Measurements from ENCODE around the gene PIAS2.
"Not testable (repeated sequence)": the region's sequence is repeated elsewhere in the genome, so short reads cannot be mapped to it uniquely, and the experiment has no call there.

The PIAS2 gene

GRCh38 chr18:46917108-46917802 is at the start of gene PIAS2, which contains the start of gene KATNAL2:
Gene PIAS2, minus strand, starts transcription at chr18:46917507. Its CDS starts 162 bp downstream, at chr18:46917345.
Gene KATNAL2, plus strand, starts transcription at chr18:46917602. Its CDS starts 29,271 bp downstream, at chr18:46946873.
- peak; percentile 67 to 72 for DNase-seq

- not testable (repeated sequence) for DNase-seq
Observed at GRCh38 chr18:46966266-46966665, 49.0 kb upstream of the PIAS2 start.

- DNase-seq: not testable (repeated sequence)
Observed at GRCh38 chr18:46964579-46965293, 47.4 kb upstream of the PIAS2 start.

- DNase-seq: not testable (repeated sequence)
Observed at GRCh38 chr18:46963656-46964578, 46.6 kb upstream of the PIAS2 start.

- no peak for DNase-seq
Observed at GRCh38 chr18:46958209-46958608, 40.9 kb upstream of the PIAS2 start.

GRCh38 chr18:46953195-46953594 is 35.9 kb upstream of the PIAS2 start:
- no peak for DNase-seq

GRCh38 chr18:46950064-46950656 is 32.9 kb upstream of the PIAS2 start:
- no peak for DNase-seq

GRCh38 chr18:46946656-46947282 is 29.5 kb upstream of the PIAS2 start:
- peak; percentile 29 to 32 for DNase-seq

- DNase-seq: no peak
Observed at GRCh38 chr18:46942646-46943045, 25.3 kb upstream of the PIAS2 start.

- no peak for DNase-seq
Observed at GRCh38 chr18:46939998-46940571, 22.8 kb upstream of the PIAS2 start.

- DNase-seq: no peak
Observed at GRCh38 chr18:46939337-46939963, 22.1 kb upstream of the PIAS2 start.

- no peak for DNase-seq
Observed at GRCh38 chr18:46920653-46921052, 3.3 kb upstream of the PIAS2 start.

GRCh38 chr18:46920067-46920466 is 2.8 kb upstream of the PIAS2 start:
- no peak for DNase-seq

GRCh38 chr18:46917803-46918600 is 695 bp upstream of the PIAS2 start:
- DNase-seq: peak in 1 of 2 donors; percentile 1

- peak in 1 of 2 donors; percentile 25 for DNase-seq
Observed at GRCh38 chr18:46916551-46917107, 678 bp downstream of the PIAS2 start.

GRCh38 chr18:46915800-46916550 is 1.3 kb downstream of the PIAS2 start:
- DNase-seq: no peak

- no peak for DNase-seq
Observed at GRCh38 chr18:46910856-46911255, 6.5 kb downstream of the PIAS2 start.

- no peak for DNase-seq
Observed at GRCh38 chr18:46909497-46909896, 7.8 kb downstream of the PIAS2 start.

GRCh38 chr18:46903406-46903805 is 13.9 kb downstream of the PIAS2 start:
- DNase-seq: no peak

All from activated CD4-positive, alpha-beta T cell treated with anti-CD3 and anti-CD28 coated beads for 4 hours (primary cell).